Common myeloid progenitor, CD34-positive (primary cell): Measurements from ENCODE around the gene ERC2.

Experiments used
- CTCF ChIA-PET: fragments of 350-600 bp; sonication (Branson Sonifier 250); formaldehyde crosslinking; loops from one replicate; lab custom pipeline; 2021; ENCODE audit warnings: antibody characterized with exemption; lab: Charles Lee
- POLR2A ChIA-PET: fragments of 350-600 bp; sonication (Branson Sonifier 250); formaldehyde crosslinking; loops from one replicate; lab custom pipeline; 2021; ENCODE audit warnings: antibody characterized with exemption; lab: Charles Lee
- DNase-seq, 3 donors: peaks; one replicate each; pipeline versions ENCODE4 v3.0.0 to v3.0.0-alpha.2; 2013
- H3K27ac ChIP-seq, 2 experiments: 1 replicate in 1 of 2; 2 replicates in 1 of 2; pipeline ENCODE4 v1.7.0; 2013; ENCODE audit warnings: inconsistent platforms in 2 of 2, low read length in 2 of 2, mild to moderate bottlenecking in 2 of 2, low read depth in 1 of 2, moderate library complexity in 1 of 2; ENCODE audit not compliant: severe bottlenecking in 2 of 2, insufficient read depth in 1 of 2, poor library complexity in 1 of 2
- H3K27me3 ChIP-seq, 5 experiments: replicated peaks in 2 of 5; 1 replicate in 3 of 5; 2 replicates in 2 of 5; pipeline versions ENCODE4 v1.6.1 to v1.7.0; 2013; ENCODE audit warnings: low read length in 4 of 5, mild to moderate bottlenecking in 2 of 5, moderate library complexity in 2 of 5, inconsistent platforms in 1 of 5; ENCODE audit not compliant: insufficient read depth in 5 of 5, control insufficient read depth in 4 of 5
- H3K36me3 ChIP-seq, 4 experiments: 1 replicate in 2 of 4; 2 replicates in 2 of 4; pipeline versions ENCODE4 v1.6.1 to v1.7.0; 2013; ENCODE audit warnings: low read length in 3 of 4, control low read depth in 1 of 4, mild to moderate bottlenecking in 1 of 4; ENCODE audit not compliant: control insufficient read depth in 4 of 4, insufficient read depth in 4 of 4
- H3K4me1 ChIP-seq, 4 experiments: 1 replicate in 3 of 4; 2 replicates in 1 of 4; pipeline versions ENCODE4 v1.6.1 to v1.7.1; 2013; ENCODE audit warnings: low read length in 3 of 4, mild to moderate bottlenecking in 3 of 4, control low read depth in 1 of 4, inconsistent platforms in 1 of 4, moderate library complexity in 1 of 4; ENCODE audit not compliant: control insufficient read depth in 4 of 4, insufficient read depth in 4 of 4; ENCODE audit errors: control extremely low read depth in 1 of 4
- H3K4me3 ChIP-seq, 7 experiments: 1 replicate in 4 of 7; 2 replicates in 3 of 7; pipeline versions ENCODE4 v1.5.1 to v1.7.0; 2013; ENCODE audit warnings: mild to moderate bottlenecking in 7 of 7, low read length in 6 of 7, moderate library complexity in 6 of 7, inconsistent platforms in 2 of 7, low read depth in 2 of 7, control low read depth in 1 of 7; ENCODE audit not compliant: insufficient read depth in 4 of 7, control insufficient read depth in 1 of 7; ENCODE audit errors: extremely low read depth in 1 of 7
- H3K9me3 ChIP-seq, 5 experiments: 1 replicate in 4 of 5; 2 replicates in 1 of 5; pipeline versions ENCODE4 v1.6.1 to v1.7.1; 2013; ENCODE audit warnings: low read length in 4 of 5, mild to moderate bottlenecking in 2 of 5, inconsistent platforms in 1 of 5, low read depth in 1 of 5, moderate library complexity in 1 of 5; ENCODE audit not compliant: control insufficient read depth in 4 of 5, insufficient read depth in 2 of 5; ENCODE audit errors: control extremely low read depth in 1 of 5
- WGBS: methylation state at CpG from one replicate; pipeline ENCODE4 v1.1.5; 2013; ENCODE audit not compliant: insufficient coverage; 5-methylcytosine and 5-hydroxymethylcytosine counted together

Gene ERC2

DNA sequence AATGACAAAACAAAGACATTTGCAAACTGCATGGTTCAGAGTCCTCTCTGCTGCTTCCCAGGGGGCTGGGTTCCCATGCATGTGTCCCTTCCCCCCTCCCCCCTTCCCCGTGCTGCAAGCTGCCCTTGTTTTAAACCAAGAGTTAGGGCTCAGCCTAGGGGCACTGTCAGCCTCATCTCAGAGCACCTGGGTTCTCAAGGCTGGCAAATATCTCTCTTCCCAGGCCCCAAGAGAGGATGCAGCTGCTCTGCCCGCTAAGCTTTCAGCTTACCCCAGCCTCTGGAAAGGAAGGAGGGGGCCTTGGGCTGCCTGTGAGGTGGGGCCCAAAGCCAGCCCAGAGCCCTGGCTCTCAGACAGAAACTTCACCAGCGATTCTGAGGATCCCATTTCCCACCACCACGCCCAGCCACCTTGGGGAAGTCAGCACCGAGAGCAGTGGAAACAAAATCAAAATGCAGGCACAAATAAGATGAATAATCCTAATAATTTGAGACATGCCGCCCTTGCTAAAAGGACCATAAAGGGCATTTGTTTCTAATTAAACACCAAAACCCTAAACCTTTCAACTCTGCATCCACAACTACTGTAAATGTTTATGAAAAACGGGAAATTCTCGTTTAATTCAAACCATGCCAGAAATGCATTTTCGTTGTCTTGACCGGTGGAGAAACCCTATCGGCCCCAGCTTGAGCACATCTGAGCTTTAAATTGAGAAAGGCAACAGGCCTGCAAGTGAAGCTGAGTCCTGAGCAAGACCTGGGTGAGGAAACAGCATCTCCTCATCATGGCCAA, 913.4 kb downstream of the ERC2 start:
- Histone ChIP-seq H3K36me3 (no peaks in the 10 kb centered on the region), H3K27ac (no peak overlapping the region), H3K27me3 (no peaks in the 10 kb centered on the region), H3K9me3 (peaks cover 0 to 3% (median 0%) of the 10 kb centered on the region in 5 experiments), H3K4me3 (no peak overlapping the region), H3K4me1 (no peaks in the 10 kb centered on the region)
- CTCF ChIA-PET, result no interaction called here
- POLR2A ChIA-PET, result no interaction called here
- DNase-seq, result peak in 2 of 3 donors; percentile 40 to 69
- 74% methylated on average over 11 of the region's 11 CpGs for WGBS

DNA sequence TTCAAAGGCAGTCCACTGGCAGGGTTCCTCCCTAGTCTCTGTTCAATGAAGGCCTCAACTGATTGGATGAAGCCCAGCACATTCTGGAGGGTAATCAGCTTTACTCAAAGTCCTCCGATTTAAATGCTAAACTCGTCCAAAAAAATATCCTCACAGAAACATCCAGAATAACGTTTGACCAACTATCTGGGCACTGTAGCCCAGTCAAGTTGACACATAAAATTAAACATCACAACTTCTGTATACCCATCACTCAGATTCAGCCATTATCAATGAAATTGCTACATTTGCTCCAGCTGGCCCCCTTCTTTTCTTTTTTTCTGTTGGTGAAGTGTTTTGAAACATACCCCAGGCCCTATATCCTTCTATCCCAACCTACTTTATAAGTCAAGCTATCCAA, 916.6 kb downstream of the ERC2 start:
- no peaks in the 10 kb centered on the region for H3K4me1 ChIP-seq
- DNase-seq, result no peak
- peaks cover 0 to 3% (median 0%) of the 10 kb centered on the region in 5 experiments for H3K9me3 ChIP-seq
- H3K4me3 ChIP-seq, result no peak overlapping the region
- no peaks in the 10 kb centered on the region for H3K27me3 ChIP-seq
- no peak overlapping the region for H3K27ac ChIP-seq
- CTCF ChIA-PET, result no interaction called here
- POLR2A ChIA-PET, result no interaction called here
- H3K36me3 ChIP-seq, result no peaks in the 10 kb centered on the region
- WGBS, result 94% methylated on average over 3 of the region's 3 CpGs

DNA sequence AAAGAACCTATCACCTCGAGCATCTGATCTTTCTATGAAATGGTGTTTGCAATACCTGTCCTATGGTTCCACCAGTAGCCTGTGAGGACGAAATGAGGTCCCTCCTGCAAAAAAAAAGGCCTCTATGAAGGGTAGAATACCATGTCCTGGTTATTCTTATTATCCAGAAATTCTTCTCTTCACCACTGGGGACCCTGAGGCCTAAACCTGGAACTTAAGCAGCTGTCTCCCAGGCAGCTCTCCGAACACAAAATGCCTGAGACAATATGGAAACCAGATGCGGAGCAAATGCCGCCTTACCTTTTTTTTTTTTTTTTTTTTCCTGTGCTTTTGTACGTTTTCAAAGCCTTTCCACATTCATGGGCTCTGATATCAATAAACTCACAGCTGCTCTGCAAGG, 919.1 kb downstream of the ERC2 start:
- POLR2A ChIA-PET, result no interaction called here
- WGBS, result 92% methylated on average over 4 of the region's 6 CpGs
- CTCF ChIA-PET, result no interaction called here

DNA sequence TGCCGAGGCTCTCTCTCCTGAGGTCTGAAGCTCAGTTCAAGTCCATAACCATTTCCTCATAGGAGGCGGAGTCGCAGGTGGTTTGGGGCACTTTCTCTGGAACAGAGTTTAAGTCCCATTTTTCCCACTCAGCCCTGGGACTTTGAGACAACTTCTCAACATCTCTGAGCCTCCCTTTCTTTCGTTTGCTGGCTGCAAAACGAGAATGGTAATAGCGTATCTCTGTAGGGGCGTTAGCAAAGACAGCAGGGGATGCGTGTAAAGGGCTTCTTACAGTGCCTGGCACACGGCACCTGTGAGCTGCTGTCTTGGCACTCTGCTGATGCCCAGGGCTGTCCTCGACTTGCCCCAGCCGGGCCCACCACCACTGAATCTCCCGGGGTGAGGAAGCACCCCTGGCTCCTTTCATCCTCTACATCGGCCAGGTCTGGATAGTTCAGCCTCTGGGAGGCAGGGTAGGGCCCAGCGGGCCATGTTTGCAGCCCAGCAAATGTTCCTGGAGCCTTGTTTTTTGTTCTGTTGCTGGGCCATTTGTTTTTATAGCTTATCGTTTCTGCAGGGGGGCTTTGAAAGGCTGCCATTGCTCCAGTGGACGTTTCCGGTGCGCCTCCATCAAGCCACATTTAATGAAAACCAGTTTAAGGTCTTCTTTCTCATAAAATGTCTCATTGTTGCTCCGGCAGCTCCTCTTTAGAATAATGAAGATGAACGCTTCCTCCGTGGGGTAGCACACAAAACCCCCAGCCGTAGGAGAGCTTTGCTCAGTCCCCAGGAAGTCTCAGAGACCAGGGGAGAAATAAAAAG, 921.2 kb downstream of the ERC2 start:
- H3K4me1 ChIP-seq, result no peaks in the 10 kb centered on the region
- no peak for DNase-seq
- ChIA-PET POLR2A (interaction anchor here (0.7 kb wide), 1 partner anchor 345 kb away, joined by 3 read pairs; no protein-coding TSS in a partner anchor), CTCF (no interaction called here)
- peaks cover 0 to 3% (median 0%) of the 10 kb centered on the region in 5 experiments for H3K9me3 ChIP-seq
- 88% methylated on average over 18 of the region's 22 CpGs for WGBS
- no peak overlapping the region for H3K27ac ChIP-seq
- no peak overlapping the region for H3K4me3 ChIP-seq
- no peaks in the 10 kb centered on the region for H3K36me3 ChIP-seq
- H3K27me3 ChIP-seq, result no peaks in the 10 kb centered on the region

More for the DNA sequence above, 919.1 kb downstream of the ERC2 start:
- Histone ChIP-seq H3K4me1 (no peaks in the 10 kb centered on the region), H3K27me3 (no peaks in the 10 kb centered on the region), H3K27ac (no peak overlapping the region), H3K4me3 (no peak overlapping the region), H3K9me3 (peaks cover 0 to 3% (median 0%) of the 10 kb centered on the region in 5 experiments), H3K36me3 (no peaks in the 10 kb centered on the region)
- no peak for DNase-seq

DNA sequence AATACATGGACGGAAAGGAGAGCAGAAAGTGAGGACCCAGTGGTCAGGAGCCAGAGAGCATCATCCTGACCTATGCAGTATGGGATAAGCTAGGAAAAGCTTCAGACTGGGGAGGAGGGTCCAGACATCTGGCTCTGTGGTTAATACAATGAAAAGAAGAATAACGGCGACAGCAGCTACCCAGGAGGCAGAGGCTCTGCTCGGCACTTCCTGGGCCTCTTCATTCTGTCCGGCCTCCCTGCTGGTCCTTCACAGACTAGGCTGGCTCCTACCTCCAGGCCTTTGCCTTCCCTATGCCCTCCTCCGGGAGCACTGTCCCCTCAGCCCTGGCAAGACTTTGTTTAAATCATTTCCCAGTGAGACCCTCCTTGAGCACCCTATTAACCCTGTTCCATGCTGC, 922.3 kb downstream of the ERC2 start:
- no peak overlapping the region for H3K4me3 ChIP-seq
- CTCF ChIA-PET, result no interaction called here
- H3K27me3 ChIP-seq, result peaks cover 0 to 2% (median 0%) of the 10 kb centered on the region in 5 experiments
- H3K4me1 ChIP-seq, result no peaks in the 10 kb centered on the region
- WGBS, result 100% methylated on average over 5 of the region's 6 CpGs
- POLR2A ChIA-PET, result no interaction called here
- no peak overlapping the region for H3K27ac ChIP-seq
- H3K9me3 ChIP-seq, result no peaks in the 10 kb centered on the region
- no peaks in the 10 kb centered on the region for H3K36me3 ChIP-seq
- no peak for DNase-seq

DNA sequence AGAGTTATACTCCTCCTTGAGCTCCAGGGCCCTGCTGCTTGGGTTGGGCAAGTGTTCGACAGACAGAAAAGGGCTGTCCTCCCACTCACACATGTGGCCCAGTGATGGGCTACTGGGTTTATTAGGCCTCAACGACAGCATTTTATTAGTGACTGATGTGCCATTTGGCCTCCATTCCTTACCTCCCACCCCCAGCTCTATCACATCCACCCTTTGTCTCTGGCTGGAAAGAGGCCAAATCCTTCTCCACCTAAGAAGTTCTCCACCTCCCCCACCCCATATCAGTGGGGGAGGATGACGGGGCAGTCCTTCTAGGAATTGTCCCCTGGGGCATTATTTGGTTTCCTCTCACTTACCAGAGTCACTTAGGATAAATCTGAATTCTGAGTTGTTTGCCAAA, 924.0 kb downstream of the ERC2 start:
- Histone ChIP-seq H3K36me3 (no peaks in the 10 kb centered on the region), H3K27ac (no peak overlapping the region), H3K9me3 (no peaks in the 10 kb centered on the region), H3K4me3 (no peak overlapping the region), H3K4me1 (no peaks in the 10 kb centered on the region), H3K27me3 (peaks cover 0 to 2% (median 0%) of the 10 kb centered on the region in 5 experiments)
- CTCF ChIA-PET, result no interaction called here
- POLR2A ChIA-PET, result no interaction called here
- WGBS, result 78% methylated on average over 1 of the region's 3 CpGs
- no peak for DNase-seq

DNA sequence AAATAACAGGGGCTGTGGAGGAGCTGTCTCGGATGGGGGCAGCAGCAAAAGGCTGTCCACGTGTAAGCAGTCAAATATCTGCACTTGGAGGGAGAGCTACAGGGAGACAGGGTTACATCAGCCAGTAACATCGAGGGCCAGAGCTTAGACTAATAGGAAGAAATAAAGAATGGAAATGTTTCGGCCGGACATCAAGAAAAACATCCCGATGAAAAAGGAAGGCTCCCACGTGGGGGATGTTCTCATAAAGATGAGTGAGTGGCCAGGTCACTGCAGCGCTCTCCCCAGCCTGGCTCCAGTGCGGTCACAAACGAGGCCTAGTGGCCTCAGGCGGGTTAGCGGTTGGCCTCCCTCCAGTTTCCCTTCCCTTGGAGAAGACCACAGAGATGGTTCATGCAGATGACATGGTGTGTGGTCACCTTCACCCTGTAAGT, 925.1 kb downstream of the ERC2 start:
- ChIA-PET CTCF (no interaction called here), POLR2A (no interaction called here)
- peaks cover 0 to 2% (median 0%) of the 10 kb centered on the region in 5 experiments for H3K27me3 ChIP-seq
- DNase-seq, result no peak
- H3K27ac ChIP-seq, result no peak overlapping the region
- WGBS, result 96% methylated on average over 8 of the region's 12 CpGs
- no peaks in the 10 kb centered on the region for H3K9me3 ChIP-seq
- H3K36me3 ChIP-seq, result no peaks in the 10 kb centered on the region
- H3K4me1 ChIP-seq, result no peaks in the 10 kb centered on the region
- H3K4me3 ChIP-seq, result no peak overlapping the region
